ENCODE results near the gene AQP12A.

GRCh38 chr2:240732184-240732583 lies 40.5 kb downstream of the AQP12A start:
- TF ChIP-seq CTCF (IDR thresholded peaks at IDR 0.05), result no peak
- no peak for TF ChIP-seq ZFX (IDR thresholded peaks at IDR 0.05; ENCODE audit: borderline replicate concordance)
